Measurements from ENCODE around the gene HCN2. TPM values are rescaled to one million over a fixed set of nuclear protein-coding genes. Genes with fewer than 3 reads are reported as not detected.
A peak's percentile ranks its signal among the peaks of the same experiment; 100 is the strongest.

HCN2 gene
- total and polyA plus RNA-seq, 9 of the 15 experiments (the other 6 are each of a cell fraction or from before 2014, with no cell fraction given), result 0.29 to 4.2 (median 0.82) TPM; not detected in 2

GRCh38 chr19:641702-642101, 52.0 kb downstream of the HCN2 start:
- Histone ChIP-seq H4K20me1 (replicated peaks; ENCODE audit: control insufficient read depth, insufficient read depth, low read length) (no peaks in the 10 kb centered on the region), H3K36me3 (ENCODE audit: control insufficient read depth, insufficient read depth, low read length) (peaks cover 21% of the 10 kb centered on the region; the same call in 1 of the 3 replicates), H3K4me3 (no peak overlapping the region), H3K4me2 (ENCODE audit: insufficient read depth, low read length) (no peak overlapping the region), H3K9ac (ENCODE audit: insufficient read depth in 1 of 2, low read depth in 2 of 2, low read length in 2 of 2) (no peak overlapping the region; a peak in 1 of 4 replicates), H2AFZ (ENCODE audit: low read depth, low read length) (no peak overlapping the region), H3K9me1 (ENCODE audit: control insufficient read depth, insufficient read depth, low read length) (no peaks in the 10 kb centered on the region), H3K27ac (ENCODE audit: extremely low read depth, low read depth, low read length) (no peak overlapping the region), H3K9me3 (replicated peaks; ENCODE audit: control insufficient read depth, insufficient read depth, low read depth, low read length) (no peaks in the 10 kb centered on the region), H3K27me3 (ENCODE audit: control insufficient read depth in 2 of 2, insufficient read depth in 2 of 2, low read length in 2 of 2) (no peaks in the 10 kb centered on the region), H3K4me1 (replicated peaks in 1 of 2; ENCODE audit: control insufficient read depth in 2 of 2, insufficient read depth in 2 of 2, low read length in 2 of 2) (peaks cover 4 to 62% of the 10 kb centered on the region in 2 experiments; a peak in 4 of 5 replicates), H3K79me2 (ENCODE audit: control insufficient read depth, insufficient read depth, low read length) (no peaks in the 10 kb centered on the region)
- intact Hi-C loops (cut with micrococcal nuclease) (no loop called here), in situ Hi-C loops (cut with MboI) (no loop called here)
- no peak for FAIRE-seq
- ChIA-PET POLR2A (interaction anchor here (0.6 to 1.0 kb wide), 3 partner anchors 13 to 169 kb away, joined by 3 read pairs; partner anchors contain the start of gene RNF126), CTCF (ENCODE audit: low intra/inter-chr PET ratio) (no interaction called here)
- no peak for ATAC-seq
- BruUV-seq (replicated peaks), result no TSS peak
- no peak for DNase-seq (ENCODE audit: extremely low read depth in 1 of 4, low spot score in 3 of 4)
- TF ChIP-seq ZKSCAN8 (CRISPR knock-in tag; IDR thresholded peaks at IDR 0.05) (0 out of 2 replicates have a peak, but pooled peaks have one; percentile 45), GTF3C2 (IDR thresholded peaks at IDR 0.05; ENCODE audit: borderline replicate concordance, extremely low read depth, insufficient read length) (no peak), HNRNPH1 (optimal IDR thresholded peaks at IDR 0.05; ENCODE audit: low read depth, low read length) (no peak), POLR2G (IDR thresholded peaks at IDR 0.05; ENCODE audit: low read depth, low read length) (0 out of 2 replicates have a peak, but pooled peaks have one; percentile 6), SMAD2 (IDR thresholded peaks at IDR 0.05; ENCODE audit: low read depth, low read length) (no peak), C11orf30 (IDR thresholded peaks at IDR 0.05; ENCODE audit: low read depth) (no peak)
- WGBS (ENCODE audit: insufficient coverage, low coverage, missing lambda C conversion rate), result 86% methylated on average over 14 of the region's 17 CpGs
